Measurements from ENCODE around the gene KCNQ1. TPM values are rescaled to one million over a fixed set of nuclear protein-coding genes. Genes with fewer than 3 reads are reported as not detected.

The KCNQ1 gene
- total RNA-seq, 2 donors from 2014 or later, result 18.6 to 25.5 TPM

DNA sequence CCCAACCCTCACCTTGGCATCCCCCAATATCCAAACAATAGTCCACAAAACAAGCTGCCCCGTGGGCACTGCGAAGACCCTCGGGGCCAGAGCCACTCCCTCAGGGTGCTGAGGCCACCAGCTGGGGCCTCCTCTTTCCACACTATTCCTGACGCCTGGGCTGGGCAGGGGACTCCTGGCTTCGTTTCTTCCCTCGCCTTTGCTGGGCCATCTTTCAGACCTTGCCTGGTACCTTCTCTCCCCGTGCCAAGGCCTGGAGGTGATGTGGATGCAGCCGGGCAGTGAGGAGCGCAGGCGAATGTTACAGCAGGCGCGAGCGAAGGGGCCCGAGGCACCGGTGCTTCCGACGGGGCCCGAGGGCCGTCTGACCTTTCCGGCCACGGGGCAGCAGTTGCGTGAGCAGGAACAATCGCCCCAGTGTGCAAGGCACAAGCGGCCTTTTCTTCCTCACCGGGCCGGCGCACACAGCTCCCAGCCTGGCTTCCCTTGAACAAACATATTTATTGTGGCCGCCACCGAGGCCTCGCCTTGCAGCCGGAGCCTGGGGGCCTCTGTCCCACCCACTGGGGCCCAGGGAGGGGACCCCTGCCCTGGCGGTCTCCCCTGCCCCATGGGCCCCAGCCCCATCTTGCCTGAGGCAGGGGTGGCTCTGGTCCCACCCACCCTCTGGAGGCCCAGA is 287.6 kb downstream of the KCNQ1 start:
- H3K9me3 ChIP-seq (ENCODE audit: control insufficient read depth, low read length, poor library complexity, severe bottlenecking), result no peaks in the 10 kb centered on the region
- H3K4me1 Mint-ChIP-seq, result peaks cover 9% of the 10 kb centered on the region
- H3K27ac Mint-ChIP-seq, result no peak overlapping the region
- H3K36me3 Mint-ChIP-seq (ENCODE audit: low read depth), result no peaks in the 10 kb centered on the region
- ATAC-seq (no peak), DNase-seq (no peak)
- no peaks in the 10 kb centered on the region for H3K27me3 Mint-ChIP-seq
- H3K4me3 Mint-ChIP-seq, result no peak overlapping the region

DNA sequence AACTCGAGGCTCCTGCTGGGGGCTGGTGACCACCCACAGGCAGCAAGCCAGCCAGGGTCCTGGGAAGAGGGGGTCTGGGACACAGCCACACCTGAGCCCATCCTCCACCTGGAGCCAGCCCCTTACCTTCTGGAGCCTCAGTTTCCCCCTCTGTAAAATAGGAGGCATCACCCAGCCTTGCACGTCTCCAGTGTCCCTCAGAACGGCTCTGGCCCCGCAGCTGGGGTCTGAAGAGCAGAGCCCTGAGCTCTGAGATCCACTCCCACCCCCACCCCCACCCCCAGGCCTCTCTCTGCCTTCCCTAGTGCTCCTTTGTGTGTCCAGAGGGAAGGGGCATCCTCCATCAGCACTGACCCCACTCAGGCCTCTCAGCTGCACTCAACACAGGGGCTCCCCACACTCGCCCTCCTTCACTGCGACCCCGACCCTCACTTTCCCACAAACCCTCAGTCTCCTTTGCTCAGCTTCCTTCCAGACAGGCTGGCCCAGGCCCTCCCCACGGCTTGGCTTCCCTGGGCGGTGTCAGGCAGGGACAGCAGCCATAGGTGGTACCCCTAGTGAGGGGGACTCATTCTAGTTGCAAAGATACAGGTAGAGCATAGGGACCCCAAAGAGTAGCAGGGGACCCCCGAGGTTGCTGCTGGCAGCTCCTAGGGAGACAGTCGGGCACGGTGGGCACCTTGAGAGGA is 288.3 kb downstream of the KCNQ1 start:
- no peak overlapping the region for H3K4me3 Mint-ChIP-seq
- no peaks in the 10 kb centered on the region for H3K27me3 Mint-ChIP-seq
- no peak for DNase-seq
- H3K36me3 Mint-ChIP-seq (ENCODE audit: low read depth), result no peaks in the 10 kb centered on the region
- peaks cover 10% of the 10 kb centered on the region for H3K4me1 Mint-ChIP-seq
- no peak overlapping the region for H3K27ac Mint-ChIP-seq
- H3K9me3 ChIP-seq (ENCODE audit: control insufficient read depth, low read length, poor library complexity, severe bottlenecking), result no peaks in the 10 kb centered on the region
- ATAC-seq, result no peak

- no peaks in the 10 kb centered on the region for H3K9me3 ChIP-seq (ENCODE audit: control insufficient read depth, low read length, poor library complexity, severe bottlenecking)
- Mint-ChIP-seq H3K36me3 (ENCODE audit: low read depth) (no peaks in the 10 kb centered on the region), H3K27me3 (no peaks in the 10 kb centered on the region), H3K4me3 (no peak overlapping the region), H3K4me1 (peaks cover 10% of the 10 kb centered on the region), H3K27ac (no peak overlapping the region)
- ATAC-seq, result no peak
- no peak for DNase-seq
Measured at GRCh38 chr11:2734181-2735052, 289.6 kb downstream of the KCNQ1 start.

DNA sequence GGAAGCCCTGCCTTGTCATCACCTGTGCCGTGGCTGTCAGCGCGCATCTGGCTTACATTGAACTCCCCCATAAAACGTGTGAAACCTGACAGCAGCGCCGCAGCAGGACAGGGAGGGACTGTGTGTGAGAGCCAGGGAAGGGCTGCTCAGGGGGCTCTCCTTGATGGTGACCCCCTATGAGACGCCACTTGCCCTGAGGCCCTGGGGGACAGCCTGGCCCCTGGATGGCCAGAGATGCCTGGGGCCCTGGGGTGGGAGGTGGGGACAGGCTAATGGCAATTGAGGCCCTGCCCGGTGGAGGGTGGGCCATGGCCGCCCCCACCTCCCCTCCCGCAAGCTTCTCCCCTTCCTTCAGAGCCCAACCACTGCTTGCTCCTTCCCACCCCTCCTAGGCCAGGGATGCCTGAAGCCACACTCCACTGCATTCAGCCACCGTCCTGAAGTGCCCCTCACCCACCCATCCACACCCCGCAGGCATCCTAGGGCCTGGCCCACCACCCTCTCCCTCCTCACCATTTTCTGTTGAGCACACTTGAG is 290.3 kb downstream of the KCNQ1 start:
- Mint-ChIP-seq H3K36me3 (ENCODE audit: low read depth) (no peaks in the 10 kb centered on the region), H3K27ac (no peak overlapping the region), H3K4me1 (peaks cover 8% of the 10 kb centered on the region), H3K4me3 (no peak overlapping the region), H3K27me3 (no peaks in the 10 kb centered on the region)
- H3K9me3 ChIP-seq (ENCODE audit: control insufficient read depth, low read length, poor library complexity, severe bottlenecking), result no peaks in the 10 kb centered on the region
- DNase-seq (no peak), ATAC-seq (no peak)

DNA sequence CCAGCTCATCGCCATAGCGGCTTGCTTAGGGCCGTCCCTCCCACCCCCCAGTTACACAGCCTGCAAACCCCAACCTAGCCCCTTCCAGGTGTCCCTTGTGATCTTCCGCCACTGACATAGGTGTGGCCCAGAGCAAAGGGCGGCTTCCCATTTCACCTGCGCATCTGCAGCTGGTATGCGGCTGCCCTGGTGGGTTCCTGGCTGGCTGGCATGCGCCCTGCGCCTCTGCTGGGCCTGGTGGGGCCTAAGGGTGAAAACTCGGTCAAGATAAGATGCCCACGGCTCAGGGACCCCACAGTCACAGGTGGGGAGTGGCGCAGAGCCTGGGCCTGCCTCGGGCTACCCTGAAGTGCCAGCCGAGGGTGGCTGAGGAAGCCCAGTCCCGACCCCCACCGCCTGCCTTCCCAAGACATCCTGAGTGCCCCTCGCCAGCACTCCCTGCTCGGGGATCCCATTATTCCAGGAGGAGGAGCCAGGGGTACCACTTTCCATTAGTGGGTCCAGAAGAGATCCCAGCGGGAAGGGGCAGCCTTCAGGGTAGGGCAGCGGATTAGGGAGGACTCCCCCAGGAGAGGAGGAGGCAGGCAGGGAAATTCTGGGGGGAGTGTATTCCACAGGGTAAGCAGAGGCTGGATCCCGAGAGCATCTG is 291.9 kb downstream of the KCNQ1 start:
- DNase-seq, result no peak
- ATAC-seq, result no peak
- no peaks in the 10 kb centered on the region for H3K36me3 Mint-ChIP-seq (ENCODE audit: low read depth)
- H3K4me1 Mint-ChIP-seq, result peaks cover 8% of the 10 kb centered on the region
- H3K27me3 Mint-ChIP-seq, result no peaks in the 10 kb centered on the region
- H3K4me3 Mint-ChIP-seq, result no peak overlapping the region
- H3K9me3 ChIP-seq (ENCODE audit: control insufficient read depth, low read length, poor library complexity, severe bottlenecking), result no peaks in the 10 kb centered on the region
- no peak overlapping the region for H3K27ac Mint-ChIP-seq

- H3K36me3 Mint-ChIP-seq (ENCODE audit: low read depth), result no peaks in the 10 kb centered on the region
- H3K4me3 Mint-ChIP-seq, result no peak overlapping the region
Measured at GRCh38 chr11:2737226-2737590, 292.4 kb downstream of the KCNQ1 start.

GRCh38 chr11:2737866-2738265 is 293.1 kb downstream of the KCNQ1 start:
- peaks cover 11% of the 10 kb centered on the region for H3K4me1 Mint-ChIP-seq

More at GRCh38 chr11:2737226-2737590, 292.4 kb downstream of the KCNQ1 start:
- ATAC-seq (no peak), DNase-seq (no peak)
- Mint-ChIP-seq H3K27ac (peak overlapping the region; percentile 16), H3K27me3 (no peaks in the 10 kb centered on the region), H3K4me1 (peaks cover 11% of the 10 kb centered on the region)
- no peaks in the 10 kb centered on the region for H3K9me3 ChIP-seq (ENCODE audit: control insufficient read depth, low read length, poor library complexity, severe bottlenecking)

DNA sequence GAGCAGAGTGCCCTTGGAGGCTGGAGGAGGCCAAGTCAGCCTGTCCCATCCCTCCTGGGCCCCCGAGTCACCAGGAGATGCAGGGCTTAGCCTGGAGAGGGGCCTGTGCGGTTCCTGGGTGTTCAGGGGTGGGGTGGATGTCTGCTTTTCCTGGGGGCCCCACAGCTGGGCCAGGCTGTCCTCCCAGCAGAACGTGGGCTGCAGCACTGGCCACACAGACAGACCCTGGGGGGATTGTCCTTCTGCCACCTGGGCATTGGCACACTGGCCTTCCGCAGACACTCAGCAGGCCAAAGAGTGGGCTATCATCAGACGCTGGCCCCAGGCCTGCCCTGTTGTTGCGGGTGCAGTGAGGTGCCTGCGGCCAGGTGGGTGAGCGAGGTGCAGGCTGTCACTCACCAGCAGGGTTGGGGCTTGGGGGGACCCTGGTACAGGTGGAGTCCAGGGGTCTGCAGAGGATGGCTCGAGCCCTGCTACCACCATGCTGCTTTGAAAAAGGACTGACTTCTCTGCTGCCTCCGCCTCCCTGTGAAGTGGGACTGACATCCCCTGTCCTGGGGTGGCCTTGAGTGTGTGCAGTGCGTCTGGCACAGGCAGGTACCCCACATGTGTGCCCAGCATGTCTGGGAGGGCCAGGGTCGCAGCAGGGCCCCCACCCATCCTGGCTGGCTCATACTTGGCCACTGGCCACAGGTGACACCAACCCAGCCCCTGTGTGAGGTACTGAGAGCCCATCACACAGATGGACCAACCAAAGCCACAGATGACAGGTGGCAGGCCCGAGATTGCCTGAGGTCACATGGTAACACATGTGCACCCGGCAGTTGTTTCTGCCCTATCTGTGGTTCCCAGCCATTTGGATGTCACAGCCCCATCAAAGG is 294.0 kb downstream of the KCNQ1 start:
- DNase-seq, result no peak
- no peak for ATAC-seq
- H3K4me3 Mint-ChIP-seq, result no peak overlapping the region
- no peaks in the 10 kb centered on the region for H3K36me3 Mint-ChIP-seq (ENCODE audit: low read depth)
- no peaks in the 10 kb centered on the region for H3K9me3 ChIP-seq (ENCODE audit: control insufficient read depth, low read length, poor library complexity, severe bottlenecking)
- no peak overlapping the region for H3K27ac Mint-ChIP-seq
- H3K27me3 Mint-ChIP-seq, result no peaks in the 10 kb centered on the region
- peaks cover 10% of the 10 kb centered on the region for H3K4me1 Mint-ChIP-seq

More at GRCh38 chr11:2737866-2738265, 293.1 kb downstream of the KCNQ1 start:
- no peak for DNase-seq
- Mint-ChIP-seq H3K36me3 (ENCODE audit: low read depth) (no peaks in the 10 kb centered on the region), H3K27ac (peak overlapping the region; percentile 16), H3K27me3 (no peaks in the 10 kb centered on the region), H3K4me3 (no peak overlapping the region)
- H3K9me3 ChIP-seq (ENCODE audit: control insufficient read depth, low read length, poor library complexity, severe bottlenecking), result no peaks in the 10 kb centered on the region
- no peak for ATAC-seq

DNA sequence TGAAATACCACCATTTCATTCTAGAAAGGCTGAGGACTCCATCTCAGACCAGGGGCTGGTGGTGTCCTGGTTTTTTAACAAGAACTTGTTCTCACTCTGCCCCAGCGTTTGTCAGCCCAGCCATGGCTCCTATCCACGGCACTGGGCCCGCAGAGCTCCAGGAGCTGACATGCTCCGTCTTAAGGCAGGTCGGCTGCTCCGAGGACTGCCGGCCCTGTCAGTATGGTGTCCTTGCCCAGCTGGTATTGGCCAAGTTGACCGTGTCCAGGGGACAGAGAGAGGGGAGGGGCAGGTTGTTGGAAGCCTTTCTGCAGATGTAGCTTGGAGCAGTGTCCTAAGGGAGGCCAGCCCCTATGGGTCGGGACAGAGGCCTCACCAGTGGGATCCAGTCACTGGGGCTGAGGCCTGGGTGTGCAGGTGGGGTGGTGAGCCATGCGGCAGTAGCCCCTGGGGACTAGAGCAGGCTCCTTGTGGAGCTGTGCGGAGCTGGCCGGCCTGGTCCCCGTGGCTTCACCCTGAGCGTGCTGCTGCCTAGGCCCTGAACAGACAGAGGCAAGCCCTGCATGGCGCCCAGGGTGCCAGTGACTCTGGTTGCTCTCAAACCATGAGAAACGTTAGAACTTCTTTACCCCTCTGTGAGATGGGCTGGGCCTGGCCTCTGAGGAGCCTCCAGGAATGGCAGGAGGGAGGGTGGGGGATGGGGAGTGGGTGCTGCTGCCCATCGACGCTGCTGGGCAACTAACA is 294.9 kb downstream of the KCNQ1 start:
- ATAC-seq (no peak), DNase-seq (no peak)
- H3K4me1 Mint-ChIP-seq, result peaks cover 6% of the 10 kb centered on the region
- H3K27ac Mint-ChIP-seq, result no peak overlapping the region
- H3K9me3 ChIP-seq (ENCODE audit: control insufficient read depth, low read length, poor library complexity, severe bottlenecking), result no peaks in the 10 kb centered on the region
- H3K27me3 Mint-ChIP-seq, result no peaks in the 10 kb centered on the region
- no peaks in the 10 kb centered on the region for H3K36me3 Mint-ChIP-seq (ENCODE audit: low read depth)
- no peak overlapping the region for H3K4me3 Mint-ChIP-seq

DNA sequence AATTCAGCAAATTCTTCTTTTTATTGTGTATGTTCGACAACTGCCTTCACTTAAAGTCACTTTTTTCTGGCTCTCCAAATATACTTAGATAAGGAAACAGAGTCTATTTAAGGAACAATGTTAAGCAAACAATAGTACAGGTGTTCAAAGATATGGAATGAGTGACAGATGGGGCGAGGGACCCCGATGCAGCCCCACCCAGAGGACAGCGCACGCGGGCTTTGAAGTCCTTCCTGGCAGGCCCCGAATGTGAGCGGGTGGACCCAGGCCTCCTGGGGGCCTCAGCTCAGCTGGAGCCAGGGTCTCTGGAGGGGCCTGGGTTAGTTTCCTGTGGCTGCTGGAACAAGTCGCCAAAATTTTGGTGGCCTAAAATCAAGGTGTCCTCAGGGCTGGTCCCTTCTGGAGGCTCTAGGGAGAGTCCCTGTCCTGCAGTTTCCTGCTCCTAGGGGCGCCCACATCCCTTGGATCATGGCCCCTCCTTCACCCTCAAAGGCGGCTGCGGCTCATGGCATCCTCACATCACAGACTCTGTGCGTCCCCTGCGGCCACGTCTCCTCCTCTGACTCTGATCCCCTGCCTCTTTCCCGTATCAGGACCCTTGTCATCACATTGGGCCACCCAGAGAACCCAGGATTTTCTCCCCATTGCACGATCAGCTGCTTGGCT is 295.6 kb downstream of the KCNQ1 start:
- peaks cover 6% of the 10 kb centered on the region for H3K4me1 Mint-ChIP-seq
- H3K27me3 Mint-ChIP-seq, result no peaks in the 10 kb centered on the region
- DNase-seq (no peak), ATAC-seq (no peak)
- no peak overlapping the region for H3K4me3 Mint-ChIP-seq
- no peaks in the 10 kb centered on the region for H3K36me3 Mint-ChIP-seq (ENCODE audit: low read depth)
- no peak overlapping the region for H3K27ac Mint-ChIP-seq
- no peaks in the 10 kb centered on the region for H3K9me3 ChIP-seq (ENCODE audit: control insufficient read depth, low read length, poor library complexity, severe bottlenecking)

DNA sequence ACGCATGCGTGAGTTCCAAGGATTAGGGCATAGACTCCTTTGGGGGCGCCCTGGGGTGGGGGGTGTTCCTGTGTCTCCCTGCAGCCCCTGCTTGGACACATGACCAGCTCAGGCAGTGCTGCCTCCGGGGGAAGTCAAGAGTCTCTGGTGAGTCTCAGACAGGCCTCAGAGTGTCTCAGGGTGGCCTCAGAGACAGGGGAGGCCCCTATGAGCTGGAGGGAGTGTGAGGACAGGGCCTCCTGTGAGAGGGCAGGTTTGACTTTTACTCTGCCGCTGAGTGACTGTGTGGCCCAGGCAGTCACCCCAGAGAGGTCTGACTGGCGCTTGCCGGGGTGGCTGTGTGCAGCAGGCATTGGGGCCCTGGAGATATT is 296.2 kb downstream of the KCNQ1 start:
- Mint-ChIP-seq H3K27me3 (no peaks in the 10 kb centered on the region), H3K4me3 (no peak overlapping the region), H3K4me1 (peaks cover 6% of the 10 kb centered on the region), H3K36me3 (ENCODE audit: low read depth) (no peaks in the 10 kb centered on the region), H3K27ac (no peak overlapping the region)
- no peaks in the 10 kb centered on the region for H3K9me3 ChIP-seq (ENCODE audit: control insufficient read depth, low read length, poor library complexity, severe bottlenecking)
- DNase-seq (no peak), ATAC-seq (no peak)
